Spleen (tissue), 7 donors: Measurements from ENCODE around the gene PRICKLE1.

Experiments used
- POLR2A ChIP-seq, 3 donors: fragments of 450-650 bp; IDR thresholded peaks; one replicate each; pipeline ENCODE4 v1.5.1; 2017; ENCODE audit warnings: antibody characterized with exemption in 3 of 3, mild to moderate bottlenecking in 1 of 3
- POLR2AphosphoS5 ChIP-seq, 3 donors: sonication (generic); formaldehyde crosslinking; IDR thresholded peaks; one replicate each; pipeline ENCODE4 v1.5.1; 2017; ENCODE audit warnings: antibody characterized with exemption in 3 of 3
- TF ChIP-seq, protein P1 (sequence below), 11 experiments: fragments of 200-600 bp in 7 of 11; fragments of 450-650 bp in 4 of 11; sonication (generic) in 4 of 11; IDR thresholded peaks in 8 of 11; conservative IDR thresholded peaks in 3 of 11; 1 replicate in 7 of 11; 2 replicates in 4 of 11; pipeline versions ENCODE4 v1.4.0 to v1.8.0; 2016 to 2021; ENCODE audit warnings: antibody characterized with exemption in 11 of 11, inconsistent platforms in 4 of 11, mild to moderate bottlenecking in 1 of 11
- donor health status: DM: no; HTN: no; CAD: no; lungs with moderate emphysema.
- donor health status: DM: no; HTN: no; CAD: no.
- donor health status: DM: no; HTN: no; CAD: no.

GRCh38 chr12:42450248-42450647, 139.3 kb downstream of the PRICKLE1 start:
- TF ChIP-seq, protein P1, sequence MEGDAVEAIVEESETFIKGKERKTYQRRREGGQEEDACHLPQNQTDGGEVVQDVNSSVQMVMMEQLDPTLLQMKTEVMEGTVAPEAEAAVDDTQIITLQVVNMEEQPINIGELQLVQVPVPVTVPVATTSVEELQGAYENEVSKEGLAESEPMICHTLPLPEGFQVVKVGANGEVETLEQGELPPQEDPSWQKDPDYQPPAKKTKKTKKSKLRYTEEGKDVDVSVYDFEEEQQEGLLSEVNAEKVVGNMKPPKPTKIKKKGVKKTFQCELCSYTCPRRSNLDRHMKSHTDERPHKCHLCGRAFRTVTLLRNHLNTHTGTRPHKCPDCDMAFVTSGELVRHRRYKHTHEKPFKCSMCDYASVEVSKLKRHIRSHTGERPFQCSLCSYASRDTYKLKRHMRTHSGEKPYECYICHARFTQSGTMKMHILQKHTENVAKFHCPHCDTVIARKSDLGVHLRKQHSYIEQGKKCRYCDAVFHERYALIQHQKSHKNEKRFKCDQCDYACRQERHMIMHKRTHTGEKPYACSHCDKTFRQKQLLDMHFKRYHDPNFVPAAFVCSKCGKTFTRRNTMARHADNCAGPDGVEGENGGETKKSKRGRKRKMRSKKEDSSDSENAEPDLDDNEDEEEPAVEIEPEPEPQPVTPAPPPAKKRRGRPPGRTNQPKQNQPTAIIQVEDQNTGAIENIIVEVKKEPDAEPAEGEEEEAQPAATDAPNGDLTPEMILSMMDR (IDR thresholded peaks at IDR 0.05 in 8 of 11, conservative IDR thresholded peaks at IDR 0.05 in 3 of 11), result no peak
- TF ChIP-seq POLR2A (IDR thresholded peaks at IDR 0.05) (no peak), POLR2AphosphoS5 (IDR thresholded peaks at IDR 0.05) (no peak)
